Esophagus squamous epithelium (tissue), 4 donors: ENCODE measurements around the gene TRIP12.

Experiments
- CTCF ChIP-seq, 6 experiments: fragments of 450-650 bp in 4 of 6; fragments of 200-600 bp in 2 of 6; sonication (generic) in 2 of 6; IDR thresholded peaks; one replicate each; pipeline ENCODE4 v1.5.1; 2016 to 2019; ENCODE audit warnings: antibody characterized with exemption in 6 of 6, mild to moderate bottlenecking in 4 of 6, moderate library complexity in 4 of 6
- POLR2A ChIP-seq, 4 donors: fragments of 450-650 bp; IDR thresholded peaks; one replicate each; pipeline ENCODE4 v1.6.1; 2017; ENCODE audit warnings: antibody characterized with exemption in 4 of 4, mild to moderate bottlenecking in 4 of 4, moderate library complexity in 3 of 4

GRCh38 chr2:229925201-229925600, 3.4 kb upstream of the TRIP12 start:
- no peak for TF ChIP-seq CTCF (IDR thresholded peaks at IDR 0.05)
- no peak for TF ChIP-seq POLR2A (IDR thresholded peaks at IDR 0.05)
